ENCODE results near the gene TMSB4Y.

GRCh38 chrY:13702276-13702675 is 1.4 kb upstream of the TMSB4Y start:
- TF ChIP-seq CTCF (IDR thresholded peaks at IDR 0.05; ENCODE audit: poor library complexity): no peak
- TF ChIP-seq EZH2 (IDR thresholded peaks at IDR 0.05; ENCODE audit: borderline replicate concordance): no peak

Measured in hepatocyte (in vitro differentiated cells).